BLaER1 treated with 17β-estradiol and CSF1 and Interleukin-3, amounts not matched to agents 10 nM and 100 nM (cell line): ENCODE measurements around the gene REPIN1.

ENCODE experiments used
- H3K27ac ChIP-seq, 11 experiments: shearing (Covaris generic); formaldehyde crosslinking; 2 replicates each; pipeline ENCODE4 v1.8.1; 2022
- H3K27me3 ChIP-seq, 11 experiments: shearing (Covaris generic); formaldehyde crosslinking; 2 replicates each; pipeline ENCODE4 v1.8.1; 2022
- H3K36me3 ChIP-seq, 11 experiments: shearing (Covaris generic); formaldehyde crosslinking; 2 replicates each; pipeline ENCODE4 v1.8.1; 2022
- H3K4me1 ChIP-seq, 10 experiments: shearing (Covaris generic); formaldehyde crosslinking; 2 replicates each; pipeline ENCODE4 v1.8.1; 2022
- H3K4me2 ChIP-seq, 11 experiments: shearing (Covaris generic); formaldehyde crosslinking; 2 replicates each; pipeline ENCODE4 v1.8.1; 2022
- H3K4me3 ChIP-seq, 10 experiments: shearing (Covaris generic); formaldehyde crosslinking; 2 replicates each; pipeline ENCODE4 v1.8.1; 2022
- H3K9ac ChIP-seq, 11 experiments: shearing (Covaris generic); formaldehyde crosslinking; 2 replicates each; pipeline ENCODE4 v1.8.1; 2022
- H3K9me3 ChIP-seq, 11 experiments: shearing (Covaris generic); formaldehyde crosslinking; replicated peaks in 1 of 11; 2 replicates each; pipeline ENCODE4 v1.8.1; 2022
- H4K20me1 ChIP-seq, 11 experiments: shearing (Covaris generic); formaldehyde crosslinking; 2 replicates each; pipeline ENCODE4 v1.8.1; 2022
- Cebpa-rat ChIP-seq, 11 experiments: shearing (Covaris generic); IDR thresholded peaks; 2 replicates each; pipeline ENCODE4 v1.8.1; 2022

The REPIN1 gene

DNA sequence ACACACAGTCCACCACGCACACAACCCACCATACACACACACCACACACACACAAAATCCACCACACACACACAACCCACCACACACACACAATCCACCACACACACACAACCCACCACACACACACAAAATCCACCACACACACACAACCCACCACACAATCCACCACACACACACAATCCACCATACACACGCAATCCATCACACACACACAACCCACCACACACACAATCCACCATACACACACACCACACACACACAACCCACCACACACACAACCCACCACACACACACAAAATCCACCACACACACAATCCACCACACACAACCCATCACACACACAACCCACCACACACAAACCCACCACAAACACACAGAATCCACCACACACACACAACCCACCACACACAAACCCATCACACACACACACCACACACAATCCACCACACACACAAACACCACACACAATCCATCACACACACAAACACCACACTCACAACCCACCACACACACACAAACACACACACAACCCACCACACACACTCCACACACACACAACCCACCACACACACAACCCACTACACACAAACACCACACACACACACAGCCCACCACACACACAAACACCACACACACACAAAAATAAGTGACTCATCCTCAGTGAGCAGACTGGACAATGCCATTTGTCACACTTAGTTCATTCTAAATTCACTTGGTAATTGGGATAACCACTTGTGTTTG, 8.8 kb upstream of the REPIN1 start:
- 0 out of 22 replicates have a peak overlapping the region, but pooled peaks of 2 of the 11 experiments have one; percentile 2 to 14 for H3K27ac ChIP-seq
- no peaks in the 10 kb centered on the region for H3K27me3 ChIP-seq
- peaks cover 13 to 70% (median 54%) of the 10 kb centered on the region in 10 experiments for H3K4me1 ChIP-seq
- no peaks in the 10 kb centered on the region for H4K20me1 ChIP-seq
- no peak overlapping the region for H3K4me2 ChIP-seq
- H3K9ac ChIP-seq = no peak overlapping the region
- 0 out of 22 replicates have a peak, but pooled peaks cover 0 to 2% (median 0%) of the 10 kb centered on the region in 11 experiments for H3K9me3 ChIP-seq
- H3K36me3 ChIP-seq = no peaks in the 10 kb centered on the region
- no peak for TF ChIP-seq Cebpa-rat (IDR thresholded peaks at IDR 0.05)
- no peak overlapping the region for H3K4me3 ChIP-seq

DNA sequence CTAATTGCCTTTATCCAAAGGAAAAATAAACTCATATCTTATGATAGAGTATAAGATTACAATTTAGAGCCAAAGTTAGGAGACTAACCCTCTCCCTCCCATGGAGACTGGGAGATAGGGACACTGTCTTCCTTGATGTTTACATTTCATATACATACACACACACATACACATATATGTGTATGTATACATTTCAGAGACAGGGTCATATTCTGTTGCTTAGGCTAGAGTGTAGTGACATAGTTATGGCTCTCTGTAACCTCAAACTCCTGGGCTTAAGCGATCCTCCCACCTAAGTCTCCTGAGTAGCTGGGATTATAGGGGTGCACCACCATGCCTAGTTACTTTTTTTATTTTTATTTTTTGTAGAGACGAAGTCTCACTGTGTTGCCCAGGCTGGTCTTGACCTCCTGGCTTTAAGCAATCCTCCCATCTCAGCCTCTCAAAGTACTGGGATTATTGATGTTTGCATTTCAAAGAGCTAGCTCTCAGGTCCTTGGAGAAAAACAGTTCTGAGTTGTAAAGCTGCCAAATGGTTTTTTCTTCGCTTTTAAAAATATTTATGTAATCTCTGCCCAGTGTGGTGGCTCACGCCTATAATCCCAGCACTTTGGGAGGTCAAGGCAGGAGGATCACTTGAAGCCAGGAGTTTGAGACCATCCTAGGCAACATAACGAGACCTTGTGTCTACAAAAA, 8.1 kb upstream of the REPIN1 start:
- no peak overlapping the region for H3K4me3 ChIP-seq
- no peaks in the 10 kb centered on the region for H3K36me3 ChIP-seq
- H4K20me1 ChIP-seq = no peaks in the 10 kb centered on the region
- no peak for TF ChIP-seq Cebpa-rat (IDR thresholded peaks at IDR 0.05)
- H3K4me1 ChIP-seq = peaks cover 18 to 71% (median 54%) of the 10 kb centered on the region in 10 experiments
- no peak overlapping the region for H3K4me2 ChIP-seq
- H3K27ac ChIP-seq = no peak overlapping the region
- H3K27me3 ChIP-seq = no peaks in the 10 kb centered on the region
- no peak overlapping the region for H3K9ac ChIP-seq
- H3K9me3 ChIP-seq = no peaks in the 10 kb centered on the region

DNA sequence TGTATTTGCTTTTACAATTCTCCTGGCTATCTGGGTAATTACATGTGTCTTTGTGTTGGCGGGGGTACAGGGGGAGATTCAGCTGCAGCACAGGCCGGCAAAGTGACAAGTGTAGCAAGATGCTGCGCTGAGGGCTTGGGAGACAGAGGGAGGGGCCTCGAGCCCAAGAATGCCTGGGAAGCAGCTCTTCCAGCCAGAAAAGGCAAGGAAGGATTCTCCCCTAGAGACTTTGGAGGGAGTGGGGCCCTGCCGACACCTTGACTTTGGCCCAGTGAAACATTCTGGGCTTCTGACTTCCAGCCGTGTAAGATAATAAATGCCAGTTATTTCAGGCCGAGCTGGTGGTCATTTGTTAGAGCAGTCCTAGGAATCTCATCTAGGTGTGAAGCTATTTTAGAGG, 7.2 kb upstream of the REPIN1 start:
- no peak for TF ChIP-seq Cebpa-rat (IDR thresholded peaks at IDR 0.05)
- Histone ChIP-seq H3K4me2 (no peak overlapping the region), H3K4me3 (no peak overlapping the region), H3K36me3 (no peaks in the 10 kb centered on the region), H3K27me3 (no peaks in the 10 kb centered on the region), H4K20me1 (no peaks in the 10 kb centered on the region), H3K27ac (no peak overlapping the region), H3K4me1 (peaks cover 27 to 73% (median 59%) of the 10 kb centered on the region in 10 experiments), H3K9me3 (no peaks in the 10 kb centered on the region), H3K9ac (no peak overlapping the region)

DNA sequence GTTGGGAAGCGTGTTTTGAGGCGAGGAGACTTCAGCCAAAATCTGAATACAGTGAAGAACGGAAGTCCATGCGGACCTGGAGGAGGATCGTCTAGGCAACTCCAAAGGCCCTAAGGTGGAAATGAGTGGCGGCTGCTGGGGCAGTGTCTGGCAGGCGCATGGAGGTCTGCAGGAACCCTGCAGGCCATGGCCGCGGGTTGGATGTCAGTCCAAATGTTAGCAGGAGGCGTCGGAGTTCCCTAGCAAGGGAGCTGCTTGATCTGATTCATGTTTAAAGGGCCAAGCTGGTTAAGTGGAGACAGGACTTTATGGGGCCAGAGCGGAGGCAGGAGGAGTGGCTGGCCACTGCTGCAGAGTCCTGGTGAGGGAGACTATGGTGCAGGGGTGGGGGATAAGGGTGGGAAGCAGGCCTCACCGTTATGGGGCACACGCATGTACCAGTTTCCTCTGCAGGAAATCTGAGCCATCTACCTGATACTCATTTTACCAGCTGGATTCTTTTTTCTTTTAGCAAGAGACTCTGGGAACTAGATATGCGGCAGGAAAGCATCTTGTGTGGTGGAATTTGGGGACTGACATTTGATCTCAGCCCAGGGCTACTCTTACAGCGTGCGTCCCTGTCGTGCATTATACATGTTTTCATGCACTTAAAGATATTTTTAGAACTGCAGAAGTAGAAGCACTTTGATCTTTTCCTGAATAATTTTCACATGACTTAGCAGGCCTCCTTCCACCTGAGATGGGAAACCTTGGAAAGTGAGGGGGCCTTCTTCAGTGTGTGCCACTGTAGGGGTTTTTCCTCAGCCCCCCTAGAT, 6.6 kb upstream of the REPIN1 start:
- Histone ChIP-seq H3K27ac (no peak overlapping the region), H3K4me1 (peaks cover 33 to 72% (median 59%) of the 10 kb centered on the region in 10 experiments), H3K9me3 (no peaks in the 10 kb centered on the region)

DNA sequence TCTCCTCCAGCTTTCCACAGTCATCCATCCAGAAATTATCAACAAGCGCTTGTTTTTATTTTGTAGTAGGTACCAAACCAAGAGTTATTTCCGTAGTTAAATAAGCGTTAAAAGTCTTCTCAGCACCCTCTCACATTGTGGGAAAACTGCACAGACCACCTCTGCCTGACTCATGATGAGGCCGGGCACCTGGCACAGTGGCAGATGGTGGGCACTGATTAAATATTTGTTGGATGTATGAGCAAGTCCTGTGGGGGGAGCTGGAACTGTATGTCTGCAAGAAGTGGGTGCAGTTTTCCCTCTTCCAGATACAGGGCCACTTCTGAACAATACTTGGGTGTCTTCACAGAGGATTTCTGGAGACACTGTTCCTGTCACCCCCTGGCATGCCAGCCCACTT, 5.3 kb upstream of the REPIN1 start:
- H3K36me3 ChIP-seq = no peaks in the 10 kb centered on the region
- peak overlapping the region; percentile 67 to 89 (median 79) for H3K4me2 ChIP-seq
- no peak for TF ChIP-seq Cebpa-rat (IDR thresholded peaks at IDR 0.05)
- peak overlapping the region in 7 of 11 experiments; percentile 41 to 66 (median 54); a peak in 15 of 22 replicates for H3K27ac ChIP-seq
- H4K20me1 ChIP-seq = no peaks in the 10 kb centered on the region
- H3K4me1 ChIP-seq = peaks cover 44 to 72% (median 59%) of the 10 kb centered on the region in 10 experiments
- no peaks in the 10 kb centered on the region for H3K9me3 ChIP-seq
- H3K27me3 ChIP-seq = no peaks in the 10 kb centered on the region
- H3K4me3 ChIP-seq = no peak overlapping the region
- peak overlapping the region in 3 of 11 experiments; percentile 12 to 48 (median 14); a peak in 4 of 22 replicates for H3K9ac ChIP-seq

More for the DNA sequence above, 6.6 kb upstream of the REPIN1 start:
- H3K4me3 ChIP-seq = no peak overlapping the region
- no peaks in the 10 kb centered on the region for H4K20me1 ChIP-seq
- no peaks in the 10 kb centered on the region for H3K27me3 ChIP-seq
- no peak overlapping the region for H3K9ac ChIP-seq
- H3K4me2 ChIP-seq = peak overlapping the region in 7 of 11 experiments; percentile 35 to 82 (median 76); a peak in 11 of 22 replicates
- H3K36me3 ChIP-seq = no peaks in the 10 kb centered on the region
- no peak for TF ChIP-seq Cebpa-rat (IDR thresholded peaks at IDR 0.05)

DNA sequence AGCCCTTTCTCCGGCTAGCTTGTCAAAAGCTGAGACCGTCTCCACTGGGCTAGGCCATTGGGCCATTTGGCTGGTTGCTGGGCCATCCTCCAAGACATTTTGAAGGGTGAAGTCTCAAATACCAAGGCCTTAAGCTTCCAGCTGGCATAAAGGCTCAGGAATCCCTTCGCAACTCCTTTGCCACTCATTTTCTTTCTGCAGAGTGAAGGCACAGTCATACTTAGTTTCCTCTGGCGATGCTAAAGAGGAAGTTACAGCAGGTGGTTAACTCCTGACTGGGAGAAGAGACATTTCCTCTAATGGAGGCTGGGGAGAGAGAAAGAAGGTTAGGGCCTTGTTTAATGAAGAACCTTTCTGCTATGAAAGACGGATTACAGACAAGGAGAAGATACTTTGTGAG, 4.8 kb upstream of the REPIN1 start:
- H3K27me3 ChIP-seq = no peaks in the 10 kb centered on the region
- H3K9ac ChIP-seq = peak overlapping the region in 3 of 11 experiments; percentile 12 to 48 (median 14); a peak in 5 of 22 replicates
- peak overlapping the region in 8 of 11 experiments; percentile 40 to 66 (median 54); a peak in 18 of 22 replicates for H3K27ac ChIP-seq
- no peaks in the 10 kb centered on the region for H3K36me3 ChIP-seq
- no peak overlapping the region for H3K4me3 ChIP-seq
- H3K4me2 ChIP-seq = peak overlapping the region; percentile 67 to 89 (median 79)
- no peaks in the 10 kb centered on the region for H3K9me3 ChIP-seq
- H4K20me1 ChIP-seq = no peaks in the 10 kb centered on the region
- no peak for TF ChIP-seq Cebpa-rat (IDR thresholded peaks at IDR 0.05)
- H3K4me1 ChIP-seq = peaks cover 44 to 68% (median 57%) of the 10 kb centered on the region in 10 experiments

DNA sequence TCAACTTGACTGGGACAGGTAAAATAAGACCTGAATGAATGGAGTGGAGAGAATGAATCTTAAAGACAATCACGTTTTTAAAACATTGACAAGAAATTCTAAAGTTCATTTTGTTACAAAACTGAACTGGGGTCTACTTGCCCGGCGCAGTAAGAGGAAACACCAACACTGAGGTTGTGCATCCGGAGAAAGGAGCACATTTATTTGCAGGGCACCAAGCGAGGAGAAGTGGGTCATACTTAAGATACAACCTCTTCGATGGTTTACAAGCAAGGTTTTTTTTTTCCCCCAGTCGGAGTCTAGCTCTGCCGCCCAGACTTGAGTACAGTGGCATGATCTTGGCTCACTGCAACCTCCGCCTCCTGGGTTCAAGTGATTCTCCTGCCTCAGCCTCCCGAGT, 3.4 kb upstream of the REPIN1 start:
- no peak for TF ChIP-seq Cebpa-rat (IDR thresholded peaks at IDR 0.05)
- H4K20me1 ChIP-seq = peaks cover 5 to 11% (median 7%) of the 10 kb centered on the region in 11 experiments; a peak in 16 of 22 replicates
- peaks cover 52 to 71% (median 64%) of the 10 kb centered on the region in 10 experiments for H3K4me1 ChIP-seq
- no peaks in the 10 kb centered on the region for H3K27me3 ChIP-seq
- H3K9me3 ChIP-seq = no peaks in the 10 kb centered on the region
- H3K4me3 ChIP-seq = no peak overlapping the region
- peak overlapping the region in 5 of 11 experiments; percentile 43 to 96 (median 59); a peak in 11 of 22 replicates for H3K4me2 ChIP-seq
- H3K27ac ChIP-seq = peak overlapping the region in 8 of 11 experiments; percentile 21 to 99 (median 72); a peak in 10 of 22 replicates
- peaks cover 0 to 6% (median 0%) of the 10 kb centered on the region in 11 experiments; a peak in 4 of 22 replicates for H3K36me3 ChIP-seq
- no peak overlapping the region; a peak in 1 of 22 replicates for H3K9ac ChIP-seq

DNA sequence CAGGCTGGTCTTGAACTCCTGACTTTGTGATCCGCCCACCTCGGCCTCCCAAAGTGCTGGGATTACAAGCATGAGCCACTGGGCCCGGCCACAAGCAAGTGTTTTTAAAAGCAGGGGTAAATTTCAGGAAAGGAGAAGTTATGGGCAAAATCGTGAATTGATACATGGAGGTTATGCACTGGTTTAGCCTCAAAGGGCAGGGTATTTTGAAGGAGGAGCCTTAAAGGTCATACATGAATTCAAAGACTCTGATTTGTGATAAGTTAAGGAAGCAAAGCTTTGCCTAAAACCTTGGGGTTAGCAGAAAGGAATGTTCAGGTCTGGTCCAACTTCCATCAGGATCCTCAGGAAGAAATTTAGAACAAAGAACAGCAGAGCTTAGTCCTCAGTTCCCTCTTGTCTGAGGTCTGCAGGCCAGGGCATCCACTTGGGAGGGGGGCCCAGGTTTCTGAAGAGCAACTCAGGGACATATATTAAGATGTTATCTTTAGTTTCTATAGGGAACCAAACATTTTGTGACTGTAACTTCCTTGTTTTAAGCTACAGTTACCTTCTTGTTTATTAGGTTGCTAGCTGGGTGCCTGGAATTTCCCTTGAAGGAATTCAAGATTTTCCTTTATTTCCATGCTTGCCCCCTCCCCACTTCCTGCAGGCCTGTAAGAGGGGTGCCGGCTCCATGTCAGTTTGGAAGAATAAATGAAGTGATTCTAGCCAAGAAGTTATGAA, 2.8 kb upstream of the REPIN1 start:
- Histone ChIP-seq H3K9ac (peak overlapping the region in 7 of 11 experiments; percentile 5 to 67 (median 26); a peak in 10 of 22 replicates), H3K4me3 (no peak overlapping the region), H4K20me1 (peaks cover 12 to 18% (median 13%) of the 10 kb centered on the region in 11 experiments; a peak in 17 of 22 replicates), H3K27ac (peak overlapping the region; percentile 21 to 99 (median 64); a peak in 21 of 22 replicates), H3K4me2 (peak overlapping the region; percentile 4 to 96 (median 27); a peak in 16 of 22 replicates), H3K9me3 (no peaks in the 10 kb centered on the region), H3K36me3 (peaks cover 0 to 12% (median 6%) of the 10 kb centered on the region in 11 experiments; a peak in 18 of 22 replicates), H3K27me3 (no peaks in the 10 kb centered on the region), H3K4me1 (peaks cover 58 to 77% (median 71%) of the 10 kb centered on the region in 10 experiments)
- no peak for TF ChIP-seq Cebpa-rat (IDR thresholded peaks at IDR 0.05)
